ENCODE data around the gene MYO15A. TPM values are rescaled to one million over a fixed set of nuclear protein-coding genes. Genes with fewer than 3 reads are reported as not detected.

The MYO15A gene
- total and polyA plus RNA-seq, 8 donors, result 0.31 to 10.5 (median 0.50) TPM; not detected in 1

GRCh38 chr17:18229254-18229653 lies 120.7 kb downstream of the MYO15A start:
- Histone ChIP-seq H3K4me1 (peaks cover 16 to 25% (median 22%) of the 10 kb centered on the region in 4 donors), H3K36me3 (peaks cover 6 to 27% (median 22%) of the 10 kb centered on the region in 4 donors), H3K9me3 (no peaks in the 10 kb centered on the region), H3K27ac (no peak overlapping the region), H3K27me3 (no peaks in the 10 kb centered on the region), H3K4me3 (no peak overlapping the region)
- intact Hi-C loops (cut with DNase I; ENCODE audit: low total_unique reads), result no loop called here
- TF ChIP-seq, protein P1, sequence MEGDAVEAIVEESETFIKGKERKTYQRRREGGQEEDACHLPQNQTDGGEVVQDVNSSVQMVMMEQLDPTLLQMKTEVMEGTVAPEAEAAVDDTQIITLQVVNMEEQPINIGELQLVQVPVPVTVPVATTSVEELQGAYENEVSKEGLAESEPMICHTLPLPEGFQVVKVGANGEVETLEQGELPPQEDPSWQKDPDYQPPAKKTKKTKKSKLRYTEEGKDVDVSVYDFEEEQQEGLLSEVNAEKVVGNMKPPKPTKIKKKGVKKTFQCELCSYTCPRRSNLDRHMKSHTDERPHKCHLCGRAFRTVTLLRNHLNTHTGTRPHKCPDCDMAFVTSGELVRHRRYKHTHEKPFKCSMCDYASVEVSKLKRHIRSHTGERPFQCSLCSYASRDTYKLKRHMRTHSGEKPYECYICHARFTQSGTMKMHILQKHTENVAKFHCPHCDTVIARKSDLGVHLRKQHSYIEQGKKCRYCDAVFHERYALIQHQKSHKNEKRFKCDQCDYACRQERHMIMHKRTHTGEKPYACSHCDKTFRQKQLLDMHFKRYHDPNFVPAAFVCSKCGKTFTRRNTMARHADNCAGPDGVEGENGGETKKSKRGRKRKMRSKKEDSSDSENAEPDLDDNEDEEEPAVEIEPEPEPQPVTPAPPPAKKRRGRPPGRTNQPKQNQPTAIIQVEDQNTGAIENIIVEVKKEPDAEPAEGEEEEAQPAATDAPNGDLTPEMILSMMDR (IDR thresholded peaks at IDR 0.05), result no peak
- TF ChIP-seq POLR2AphosphoS5 (IDR thresholded peaks at IDR 0.05), result no peak
- no peak for DNase-seq
- WGBS, 5 donors, result 77 to 86% (median 85%) methylated on average over 4 of the region's 4 CpGs

Other genes starting within 250 kb of the MYO15A start
- gene TOM1L2, start 136.4 kb upstream of the MYO15A start, total RNA-seq, result 100 to 1,000 TPM in 1 of 5 donors, 10 to 100 TPM in 4; 33.8 to 154 (median 51.3) TPM
- gene TOM1L2, start 136.4 kb upstream of the MYO15A start, polyA plus RNA-seq, result 10 to 100 TPM; 13.3 to 24.2 (median 23.1) TPM
- gene DRC3, start 135.9 kb upstream of the MYO15A start, total RNA-seq, result 10 to 100 TPM in 1 of 5 donors, 1 to 10 TPM in 3, not detected in 1; 1.1 to 16.5 (median 2.2) TPM
- 1 to 10 TPM; 1.6 to 6.4 (median 1.7) TPM for gene DRC3, start 135.9 kb upstream of the MYO15A start, polyA plus RNA-seq
- 100 to 1,000 TPM in 1 of 5 donors, 10 to 100 TPM in 2, 1 to 10 TPM in 2; 5.4 to 250 (median 17.6) TPM for gene ATPAF2, start 69.6 kb upstream of the MYO15A start, total RNA-seq
- gene ATPAF2, start 69.6 kb upstream of the MYO15A start, polyA plus RNA-seq, result 10 to 100 TPM; 10.4 to 24.2 (median 20.6) TPM
- 10 to 100 TPM in 3 of 5 donors, 1 to 10 TPM in 2; 3.5 to 18.1 (median 11.6) TPM for gene GID4, start 69.3 kb upstream of the MYO15A start, total RNA-seq
- 1 to 10 TPM; 3.2 to 4.7 (median 3.5) TPM for gene GID4, start 69.3 kb upstream of the MYO15A start, polyA plus RNA-seq
- gene DRG2, start 20.8 kb upstream of the MYO15A start, total RNA-seq, result 10 to 100 TPM in 4 of 5 donors, 1 to 10 TPM in 1; 3.2 to 57.2 (median 41.4) TPM
- gene DRG2, start 20.8 kb upstream of the MYO15A start, polyA plus RNA-seq, result 10 to 100 TPM; 28.8 to 42.5 (median 34.1) TPM
- 10 to 100 TPM; 38.8 to 66.7 (median 58.9) TPM for gene ALKBH5, start 75.1 kb downstream of the MYO15A start, total RNA-seq
- gene ALKBH5, start 75.1 kb downstream of the MYO15A start, polyA plus RNA-seq, result 10 to 100 TPM; 32.8 to 41.1 (median 36.7) TPM
- 10 to 100 TPM in 4 of 5 donors, 1 to 10 TPM in 1; 5.8 to 19.7 (median 10.5) TPM for gene LLGL1, start 116.9 kb downstream of the MYO15A start, total RNA-seq
- 1 to 10 TPM; 5.2 to 9.0 (median 5.5) TPM for gene LLGL1, start 116.9 kb downstream of the MYO15A start, polyA plus RNA-seq
- 100 to 1,000 TPM; 107 to 677 (median 423) TPM for gene FLII, start 150.0 kb downstream of the MYO15A start, total RNA-seq
- 100 to 1,000 TPM; 114 to 237 (median 157) TPM for gene FLII, start 150.0 kb downstream of the MYO15A start, polyA plus RNA-seq
- gene MIEF2, start 151.9 kb downstream of the MYO15A start, total RNA-seq, result 100 to 1,000 TPM in 1 of 5 donors, 10 to 100 TPM in 3, 1 to 10 TPM in 1; 5.2 to 254 (median 12.5) TPM
- gene MIEF2, start 151.9 kb downstream of the MYO15A start, polyA plus RNA-seq, result 1 to 10 TPM; 2.1 to 7.5 (median 2.9) TPM
- 100 to 1,000 TPM in 1 of 5 donors, 10 to 100 TPM in 4; 21.9 to 311 (median 30.5) TPM for gene TOP3A, start 206.2 kb downstream of the MYO15A start, total RNA-seq
- gene TOP3A, start 206.2 kb downstream of the MYO15A start, polyA plus RNA-seq, result 10 to 100 TPM in 1 of 3 donors, 1 to 10 TPM in 2; 7.6 to 12.7 (median 9.0) TPM
- gene SMCR8, start 206.5 kb downstream of the MYO15A start, total RNA-seq, result 10 to 100 TPM in 3 of 5 donors, 1 to 10 TPM in 2; 5.8 to 17.9 (median 13.0) TPM
- gene SMCR8, start 206.5 kb downstream of the MYO15A start, polyA plus RNA-seq, result 1 to 10 TPM; 2.4 to 4.0 (median 3.2) TPM

Measured in stomach (tissue), 9 donors.